ENCODE data around the gene PROC.
"Not testable (repeated sequence)": the region's sequence is repeated elsewhere in the genome, so short reads cannot be mapped to it uniquely, and the experiment has no call there.

The PROC gene

GRCh38 chr2:127408807-127409099 lies 9.5 kb upstream of the PROC start:
- no peak for TF ChIP-seq ZFX (IDR thresholded peaks at IDR 0.05)
- TF ChIP-seq, protein P1, sequence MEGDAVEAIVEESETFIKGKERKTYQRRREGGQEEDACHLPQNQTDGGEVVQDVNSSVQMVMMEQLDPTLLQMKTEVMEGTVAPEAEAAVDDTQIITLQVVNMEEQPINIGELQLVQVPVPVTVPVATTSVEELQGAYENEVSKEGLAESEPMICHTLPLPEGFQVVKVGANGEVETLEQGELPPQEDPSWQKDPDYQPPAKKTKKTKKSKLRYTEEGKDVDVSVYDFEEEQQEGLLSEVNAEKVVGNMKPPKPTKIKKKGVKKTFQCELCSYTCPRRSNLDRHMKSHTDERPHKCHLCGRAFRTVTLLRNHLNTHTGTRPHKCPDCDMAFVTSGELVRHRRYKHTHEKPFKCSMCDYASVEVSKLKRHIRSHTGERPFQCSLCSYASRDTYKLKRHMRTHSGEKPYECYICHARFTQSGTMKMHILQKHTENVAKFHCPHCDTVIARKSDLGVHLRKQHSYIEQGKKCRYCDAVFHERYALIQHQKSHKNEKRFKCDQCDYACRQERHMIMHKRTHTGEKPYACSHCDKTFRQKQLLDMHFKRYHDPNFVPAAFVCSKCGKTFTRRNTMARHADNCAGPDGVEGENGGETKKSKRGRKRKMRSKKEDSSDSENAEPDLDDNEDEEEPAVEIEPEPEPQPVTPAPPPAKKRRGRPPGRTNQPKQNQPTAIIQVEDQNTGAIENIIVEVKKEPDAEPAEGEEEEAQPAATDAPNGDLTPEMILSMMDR (conservative IDR thresholded peaks at IDR 0.05) = no peak
- peak overlapping the region; percentile 91 for H3K27ac ChIP-seq

DNA sequence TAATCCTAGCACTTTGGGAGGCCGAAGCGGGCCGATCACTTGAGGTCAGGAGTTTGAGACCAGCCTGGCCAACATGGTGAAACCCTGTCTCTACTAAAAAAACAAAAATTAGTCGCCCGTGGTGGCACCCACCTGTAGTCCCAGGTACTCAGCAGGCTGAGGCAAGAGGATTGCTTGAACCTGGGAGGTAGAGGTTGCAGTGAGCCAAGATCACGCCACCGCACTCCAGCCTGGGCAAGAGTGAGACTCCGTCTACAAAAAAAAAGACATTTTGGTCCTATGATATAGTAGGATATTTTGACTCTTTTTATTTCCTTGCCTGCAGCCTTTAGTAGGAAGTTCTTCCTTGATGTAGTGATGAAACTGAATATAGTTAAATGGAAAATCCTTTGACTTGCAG lies 8.5 kb upstream of the PROC start:
- H3K27ac ChIP-seq = not testable (repeated sequence)

DNA sequence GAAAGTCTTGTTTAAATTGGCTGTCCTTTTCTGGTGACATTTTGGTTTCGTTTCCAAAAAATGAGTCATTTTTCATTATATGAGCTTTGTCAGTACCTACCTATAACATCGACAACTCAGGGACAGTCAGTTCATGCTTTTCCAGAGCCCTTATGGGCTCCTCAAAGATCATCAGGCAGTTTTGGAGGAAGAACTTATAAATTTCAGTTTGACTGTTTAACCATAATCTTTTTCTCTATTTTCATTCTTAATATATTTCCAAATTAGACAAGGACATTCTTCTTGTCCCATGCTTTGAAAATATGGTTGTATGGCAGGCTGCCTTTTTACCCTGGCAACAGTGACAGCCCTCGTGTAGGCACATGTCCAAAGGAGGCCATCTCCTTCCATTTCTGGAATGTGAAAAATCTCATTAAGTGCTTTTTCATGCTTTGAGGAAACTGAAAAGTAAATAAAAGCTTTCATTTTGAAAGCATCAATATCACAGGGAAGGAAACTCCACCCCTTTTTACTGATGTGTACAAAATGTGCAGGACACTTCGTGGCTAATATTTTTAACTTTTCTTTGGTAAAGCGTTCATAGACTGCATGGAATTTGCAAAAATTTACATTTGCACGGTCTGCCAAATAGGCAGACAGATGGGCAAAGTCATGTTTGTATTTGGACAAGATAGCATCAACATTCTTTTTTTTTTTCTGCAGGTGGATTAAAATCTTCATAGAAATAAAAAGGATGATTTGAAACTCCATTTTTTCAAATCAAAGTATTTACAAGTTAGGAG lies 7.2 kb upstream of the PROC start:
- no peak for TF ChIP-seq ZFX (IDR thresholded peaks at IDR 0.05)
- TF ChIP-seq, protein P1 (conservative IDR thresholded peaks at IDR 0.05) = no peak
- H3K27ac ChIP-seq = peak overlapping the region; percentile 53; the same call in 1 of the 2 replicates

- H3K27ac ChIP-seq = peak overlapping the region; percentile 12; the same call in 1 of the 2 replicates
Measured at GRCh38 chr2:127411653-127412369, 6.4 kb upstream of the PROC start.

GRCh38 chr2:127413200-127413599 lies 5.0 kb upstream of the PROC start:
- H3K27ac ChIP-seq = no peak overlapping the region
- TF ChIP-seq, protein P1 (conservative IDR thresholded peaks at IDR 0.05) = no peak
- TF ChIP-seq ZFX (IDR thresholded peaks at IDR 0.05) = no peak

More at GRCh38 chr2:127411653-127412369, 6.4 kb upstream of the PROC start:
- TF ChIP-seq ZFX (IDR thresholded peaks at IDR 0.05) = no peak
- TF ChIP-seq, protein P1 (conservative IDR thresholded peaks at IDR 0.05) = no peak

DNA sequence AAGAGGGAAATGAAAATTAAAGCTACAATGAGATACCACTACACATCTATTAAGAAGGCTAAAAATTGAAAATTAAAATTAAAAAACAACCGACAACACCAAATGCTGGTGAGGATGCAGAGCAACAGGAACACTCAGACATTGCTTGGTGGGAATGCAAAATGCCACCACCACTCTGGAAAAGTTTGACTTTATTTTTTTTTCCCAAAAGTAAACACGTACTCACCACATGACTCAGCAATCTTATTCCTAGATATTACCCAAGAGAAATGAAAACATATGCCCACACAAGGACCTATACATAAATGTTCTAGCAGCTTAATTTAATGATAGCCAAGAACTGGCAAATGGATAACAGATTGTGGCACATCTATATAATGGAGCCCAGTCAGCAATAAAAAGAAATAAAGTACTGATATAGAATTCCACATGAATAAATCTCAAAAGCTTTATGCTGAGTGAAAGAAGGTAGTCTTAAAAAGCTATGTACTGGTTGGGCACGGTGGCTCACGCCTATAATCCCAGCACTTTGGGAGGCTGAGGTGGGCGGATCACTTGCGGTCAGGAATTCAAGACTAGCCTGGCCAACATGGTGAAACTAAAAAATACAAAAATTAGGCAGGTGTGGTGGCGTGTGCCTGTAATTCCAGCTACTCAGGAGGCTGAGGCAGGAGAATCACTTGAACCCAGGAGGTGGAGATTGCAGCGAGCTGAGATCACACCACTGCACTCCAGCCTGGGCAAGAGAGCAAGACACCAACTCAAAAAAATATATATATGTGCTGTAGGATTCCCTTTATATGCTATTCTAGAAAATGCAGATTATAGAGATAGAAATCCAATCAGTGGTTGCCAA lies 4.2 kb upstream of the PROC start:
- TF ChIP-seq, protein P1 (conservative IDR thresholded peaks at IDR 0.05) = no peak
- TF ChIP-seq ZFX (IDR thresholded peaks at IDR 0.05) = no peak
- peak overlapping the region; percentile 42 for H3K27ac ChIP-seq

DNA sequence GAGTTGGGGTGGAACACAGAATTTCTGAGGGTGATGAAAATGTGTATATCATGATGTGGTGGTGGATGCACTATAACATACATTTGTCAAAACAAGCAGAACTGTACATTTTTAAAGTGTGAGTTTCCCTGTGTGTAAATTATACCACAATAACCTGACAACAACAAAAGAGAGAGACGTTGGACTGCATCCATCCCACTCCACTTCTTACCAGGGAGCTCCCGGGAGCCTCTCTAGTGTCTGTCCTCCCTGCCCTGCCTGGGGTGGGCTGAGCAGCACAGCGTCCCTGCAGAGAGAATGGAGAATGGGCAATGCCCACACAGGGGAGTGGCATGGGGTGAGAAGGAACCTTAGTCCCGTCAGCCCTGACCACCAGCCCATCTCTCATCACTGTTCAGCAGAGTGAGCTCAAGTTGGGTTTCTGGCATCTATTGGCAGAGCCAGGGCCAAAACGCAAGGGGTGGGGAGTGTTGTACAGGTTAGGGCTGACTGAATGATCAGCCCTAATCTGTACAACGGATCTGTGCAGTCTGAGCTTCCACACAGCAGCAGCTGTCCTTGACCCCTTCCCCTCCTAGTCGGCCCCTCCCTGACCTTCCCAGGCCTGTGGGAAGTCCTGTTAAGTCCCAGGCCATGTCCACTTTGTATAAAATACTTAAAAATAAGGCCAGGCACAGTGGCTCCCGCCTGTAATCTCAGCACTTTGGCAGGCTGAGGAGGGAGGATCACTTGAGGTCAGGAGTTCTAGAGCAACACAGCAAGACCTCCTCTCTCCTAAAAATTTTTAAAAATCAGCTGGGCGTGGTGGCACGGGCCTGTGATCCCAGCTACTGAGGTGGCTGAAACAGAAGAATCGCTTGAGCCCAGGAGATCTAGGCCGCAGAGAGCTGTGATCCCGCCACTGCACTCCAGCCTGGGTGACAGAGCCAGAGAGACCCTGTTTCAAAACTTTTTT lies 3.3 kb upstream of the PROC start:
- no peak for TF ChIP-seq ZFX (IDR thresholded peaks at IDR 0.05)
- TF ChIP-seq, protein P1 (conservative IDR thresholded peaks at IDR 0.05) = no peak
- H3K27ac ChIP-seq = peak overlapping the region; percentile 42; the same call in 1 of the 2 replicates
